ENCODE data around the gene AP3B1. TPM values are rescaled to one million over a fixed set of nuclear protein-coding genes. Genes with fewer than 3 reads are reported as not detected.

AP3B1 gene
- total RNA-seq, 1 experiment from 2014 or later: 41.8 TPM

DNA sequence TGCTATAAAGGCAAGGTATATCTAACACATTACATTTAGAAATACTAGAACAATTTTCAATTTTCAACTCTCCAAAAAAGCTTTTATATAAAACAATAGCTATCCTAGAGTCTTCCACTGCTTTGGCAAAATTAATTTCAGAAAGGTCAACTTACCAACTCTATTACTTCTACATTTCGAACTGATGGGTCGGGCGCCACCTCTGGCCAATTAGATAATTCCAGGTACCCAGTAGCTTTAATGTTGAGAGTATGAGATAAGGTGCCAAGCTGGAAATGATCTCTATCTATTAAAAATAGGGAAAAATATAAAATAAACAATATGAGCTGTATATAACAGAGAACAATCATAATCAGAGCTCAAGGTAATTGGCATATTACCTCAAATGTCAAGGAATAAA is 166.6 kb downstream of the AP3B1 start:
- no peaks in the 10 kb centered on the region for H3K9me3 ChIP-seq (ENCODE audit: control insufficient read depth, low read depth, low read length)
- no peaks in the 10 kb centered on the region for H3K79me2 ChIP-seq (ENCODE audit: insufficient read depth, low read length)
- H3K4me3 Mint-ChIP-seq: no peak overlapping the region
- no peak overlapping the region for H3K27ac ChIP-seq (ENCODE audit: insufficient read length, low read depth, low read length)
- no peak overlapping the region for H2BK5ac ChIP-seq (ENCODE audit: insufficient read length, low read length)
- no peak overlapping the region for H3K18ac ChIP-seq (ENCODE audit: insufficient read length, low read depth, low read length)
- H3K27ac Mint-ChIP-seq: no peak overlapping the region
- no peak overlapping the region for H3K4ac ChIP-seq (ENCODE audit: low read depth, low read length)
- no peak overlapping the region for H2BK20ac ChIP-seq (ENCODE audit: low read depth, low read length, poor library complexity, severe bottlenecking)
- no peak overlapping the region for H2BK15ac ChIP-seq (ENCODE audit: low read depth, low read length)
- H3T11ph ChIP-seq (ENCODE audit: low read length): no peak overlapping the region
- H3K56ac ChIP-seq (ENCODE audit: insufficient read length, low read depth, low read length): no peak overlapping the region
- no peak for DNase-seq
- H4K5ac ChIP-seq (ENCODE audit: insufficient read length, low read depth, low read length): no peak overlapping the region
- no peaks in the 10 kb centered on the region; a peak in 1 of 5 replicates for H3K9me3 Mint-ChIP-seq
- peaks cover 8 to 11% (median 9%) of the 10 kb centered on the region in 3 experiments; a peak in 5 of 7 replicates for H3K36me3 Mint-ChIP-seq (ENCODE audit: insufficient read depth in 1 of 3, low read depth in 3 of 3)
- no peaks in the 10 kb centered on the region for H3K79me1 ChIP-seq (ENCODE audit: insufficient read depth, low read depth, low read length, poor library complexity, severe bottlenecking)
- H2AK5ac ChIP-seq (ENCODE audit: insufficient read length, low read length): no peak overlapping the region
- no peak overlapping the region for H2AFZ ChIP-seq (ENCODE audit: low read length)
- H2BK120ac ChIP-seq (ENCODE audit: low read depth, low read length, poor library complexity, severe bottlenecking): no peak overlapping the region
- H3K4me1 ChIP-seq (ENCODE audit: insufficient read depth, low read length): no peaks in the 10 kb centered on the region
- H3K27me3 Mint-ChIP-seq (ENCODE audit: low read depth): no peaks in the 10 kb centered on the region
- H3K14ac ChIP-seq (ENCODE audit: insufficient read depth, low read length): no peak overlapping the region
- WGBS (ENCODE audit: extremely low coverage, insufficient read length, low lambda C conversion rate): no CpG with 5 or more reads among the region's 3 CpGs
- no peaks in the 10 kb centered on the region for H3K23me2 ChIP-seq (ENCODE audit: insufficient read length, low read depth, low read length, poor library complexity, severe bottlenecking)
- H2BK12ac ChIP-seq (ENCODE audit: insufficient read length, low read depth, low read length): no peak overlapping the region
- H4K91ac ChIP-seq (ENCODE audit: insufficient read length, low read depth, low read length): no peak overlapping the region
- H3K4me1 Mint-ChIP-seq: no peaks in the 10 kb centered on the region
- no peaks in the 10 kb centered on the region for H3K27me3 ChIP-seq (ENCODE audit: insufficient read depth, low read length)
- H3K4me2 ChIP-seq (ENCODE audit: insufficient read depth, insufficient read length, low read length): no peak overlapping the region
- peak; percentile 76 for TF ChIP-seq CTCF (conservative IDR thresholded peaks at IDR 0.05)
- H4K8ac ChIP-seq (replicated peaks; ENCODE audit: insufficient read length, low read depth, low read length): no peak overlapping the region
- H4K20me1 ChIP-seq (ENCODE audit: control insufficient read depth, insufficient read depth, insufficient read length): no peaks in the 10 kb centered on the region
- no peak overlapping the region for H3K9ac ChIP-seq (ENCODE audit: extremely low read depth, insufficient read length, low read length)
- no peak overlapping the region for H3K23ac ChIP-seq (ENCODE audit: insufficient read length, low read depth, low read length)

Data from H9 (cell line).